HCT116 (cell line): Measurements from ENCODE around the gene COL4A1. TPM values are rescaled to one million over a fixed set of nuclear protein-coding genes. Genes with fewer than 3 reads are reported as not detected.

ENCODE experiments used
- ATAC-seq: fragments of 200-7000 bp; cut with Tn5 transposase; 2 replicates; pipeline ENCODE4 v1.9.1; 2020; ENCODE audit warnings: mild to moderate bottlenecking, moderate library complexity
- BruUV-seq: library from RNA; stranded (reverse); fragments of 400-500 nt; replicated peaks from 2 replicates; lab custom pipeline; 2021; lab: Mats Ljungman, UMichigan
- CTCF ChIA-PET: fragments of 300-600 bp; sonication (Branson Sonifier 250); formaldehyde crosslinking; loops from one replicate; lab custom pipeline; 2021; ENCODE audit warnings: antibody characterized with exemption; lab: Charles Lee
- POLR2A ChIA-PET: fragments of 300-600, 350-600 bp; sonication (Branson Sonifier 250); formaldehyde crosslinking; loops from one replicate; lab custom pipeline; 2021; ENCODE audit warnings: antibody characterized with exemption; lab: Charles Lee
- RAD21 ChIA-PET, 2 experiments: fragments of 300-600 bp; sonication (Branson Sonifier 250); formaldehyde crosslinking; loops; one replicate each; lab custom pipeline; 2023; ENCODE audit warnings: low total read pairs in 2 of 2; ENCODE audit not compliant: uncharacterized antibody in 2 of 2, unreplicated experiment in 2 of 2, low non-redundant PET in 1 of 2; lab: Charles Lee
- DNase-seq: peaks from one replicate; pipeline ENCODE4 v3.0.0-alpha.2; 2010; ENCODE audit warnings: low read depth, low spot score
- H2AFZ ChIP-seq: fragments of 200-600 bp; shearing (Covaris generic), sonication (generic); 2 replicates; pipeline ENCODE4 v1.6.1; 2017; ENCODE audit warnings: low read depth, mixed run types, mixed read lengths, antibody characterized with exemption, low read length; ENCODE audit not compliant: poor library complexity, severe bottlenecking
- H3K27ac ChIP-seq: 2 replicates; pipeline ENCODE4 v1.5.1; 2012; ENCODE audit warnings: low read depth, low read length
- H3K27me3 ChIP-seq: fragments of 200-600 bp; sonication (generic); 2 replicates; pipeline ENCODE4 v1.6.1; 2016; ENCODE audit warnings: mixed run types, low read length, mixed read lengths; ENCODE audit not compliant: insufficient read depth
- H3K36me3 ChIP-seq, 2 experiments: fragments of 200-500 bp in 1 of 2; fragments of 200-600 bp in 1 of 2; sonication (Bioruptor generic) in 1 of 2; sonication (generic) in 1 of 2; 2 replicates each; pipeline versions ENCODE4 v1.5.1 to v1.6.1; 2014 to 2016; ENCODE audit warnings: low read length in 2 of 2, inconsistent platforms in 1 of 2, mixed read lengths in 1 of 2, mixed run types in 1 of 2; ENCODE audit not compliant: insufficient read depth in 2 of 2, control insufficient read depth in 1 of 2
- H3K4me1 ChIP-seq, 2 experiments: fragments of 200-600 bp in 1 of 2; sonication (generic) in 1 of 2; 2 replicates each; pipeline versions ENCODE4 v1.5.1 to v1.6.1; 2012 to 2017; ENCODE audit warnings: low read length in 2 of 2, inconsistent platforms in 1 of 2, mild to moderate bottlenecking in 1 of 2, mixed read lengths in 1 of 2, mixed run types in 1 of 2, moderate library complexity in 1 of 2; ENCODE audit not compliant: insufficient read depth in 2 of 2, control insufficient read depth in 1 of 2
- H3K4me2 ChIP-seq: fragments of 200-600 bp; sonication (generic); 2 replicates; pipeline ENCODE4 v1.6.1; 2017; ENCODE audit warnings: mixed run types, low read length, mixed read lengths
- H3K4me3 ChIP-seq, 2 experiments: fragments of 200-600 bp in 1 of 2; sonication (generic) in 1 of 2; replicated peaks in 1 of 2; 2 replicates each; pipeline ENCODE4 v1.5.1; 2011 to 2016; ENCODE audit warnings: low read length in 2 of 2, control low read depth in 1 of 2, low read depth in 1 of 2, mild to moderate bottlenecking in 1 of 2, mixed read lengths in 1 of 2, mixed run types in 1 of 2
- H3K79me2 ChIP-seq: fragments of 200-600 bp; sonication (generic); 2 replicates; pipeline ENCODE4 v1.6.1; 2017; ENCODE audit warnings: mild to moderate bottlenecking, mixed run types, low read length, moderate library complexity, mixed read lengths; ENCODE audit not compliant: insufficient read depth
- H3K9ac ChIP-seq: fragments of 200-600 bp; sonication (generic); 2 replicates; pipeline ENCODE4 v1.6.1; 2016; ENCODE audit warnings: low read length, mixed read lengths
- H3K9me2 ChIP-seq: fragments of 200-600 bp; sonication (generic), shearing (Covaris generic); 2 replicates; pipeline ENCODE4 v1.6.1; 2017; ENCODE audit warnings: mixed run types, mild to moderate bottlenecking, moderate library complexity; ENCODE audit not compliant: insufficient read depth
- H3K9me3 ChIP-seq, 2 experiments: fragments of 200-500 bp in 1 of 2; fragments of 200-600 bp in 1 of 2; sonication (Bioruptor generic) in 1 of 2; sonication (generic) in 1 of 2; 2 replicates each; pipeline ENCODE4 v1.6.1; 2014 to 2017; ENCODE audit warnings: low read length in 2 of 2, mixed read lengths in 2 of 2, inconsistent platforms in 1 of 2, low read depth in 1 of 2, mild to moderate bottlenecking in 1 of 2, mixed run types in 1 of 2, moderate library complexity in 1 of 2; ENCODE audit not compliant: control insufficient read depth in 1 of 2, insufficient read depth in 1 of 2
- H4K20me1 ChIP-seq: fragments of 200-600 bp; sonication (generic), shearing (Covaris generic); 2 replicates; pipeline ENCODE4 v1.6.1; 2017; ENCODE audit warnings: mixed run types, mild to moderate bottlenecking, moderate library complexity; ENCODE audit not compliant: insufficient read depth
- CBX3 ChIP-seq: IDR thresholded peaks from 2 replicates; pipeline ENCODE4 v1.6.1; 2012; ENCODE audit warnings: low read depth
- CEBPB ChIP-seq: IDR thresholded peaks from 2 replicates; pipeline ENCODE4 v1.6.1; 2012; ENCODE audit warnings: low read depth
- CTCF ChIP-seq, 3 experiments: fragments of 200-600 bp in 1 of 3; sonication (generic) in 1 of 3; IDR thresholded peaks in 2 of 3; conservative IDR thresholded peaks in 1 of 3; 2 replicates each; pipeline ENCODE4 v1.5.1; 2012 to 2017; ENCODE audit warnings: low read depth in 2 of 3, low read length in 2 of 3, antibody characterized with exemption in 1 of 3, borderline replicate concordance in 1 of 3, control low read depth in 1 of 3, mild to moderate bottlenecking in 1 of 3, mixed read lengths in 1 of 3, mixed run types in 1 of 3, moderate library complexity in 1 of 3; ENCODE audit not compliant: insufficient read depth in 1 of 3
- ELF1 ChIP-seq: IDR thresholded peaks from 2 replicates; pipeline ENCODE4 v1.6.1; 2012; ENCODE audit warnings: low read depth, borderline replicate concordance
- JUND ChIP-seq: IDR thresholded peaks from 2 replicates; pipeline ENCODE4 v1.6.1; 2012
- SIN3A ChIP-seq: IDR thresholded peaks from 2 replicates; pipeline ENCODE4 v1.6.1; 2012; ENCODE audit warnings: low read depth
- SP1 ChIP-seq: IDR thresholded peaks from 2 replicates; pipeline ENCODE4 v1.6.1; 2012; ENCODE audit warnings: low read depth
- SRF ChIP-seq: IDR thresholded peaks from 2 replicates; pipeline ENCODE4 v1.6.1; 2012; ENCODE audit warnings: low read depth
- ZBTB33 ChIP-seq: IDR thresholded peaks from 2 replicates; pipeline ENCODE4 v1.6.1; 2011; ENCODE audit warnings: mild to moderate bottlenecking, low read length, moderate library complexity; ENCODE audit not compliant: insufficient replicate concordance; ENCODE audit errors: extremely low read depth
- ZNF274 ChIP-seq: fragments of 200-500 bp; sonication (Bioruptor generic); IDR thresholded peaks from 2 replicates; pipeline ENCODE4 v1.6.1; 2014; ENCODE audit warnings: mild to moderate bottlenecking, low read depth, low read length, inconsistent platforms
- intact Hi-C: fragments of 100-400 bp; cut with micrococcal nuclease; formaldehyde crosslinking; loops from 2 replicates; pipeline ENCODE4 v1.10.0; 2022
- total RNA-seq: library from RNA; stranded (reverse); gene quantifications from one replicate; pipeline ENCODE4 v1.2.1, GENCODE V29; 2021; ENCODE audit not compliant: unreplicated experiment
- TF ChIP-seq, protein P1 (sequence below): IDR thresholded peaks from 2 replicates; pipeline ENCODE4 v1.6.1; 2012

COL4A1 gene
- total RNA-seq, 1 experiment from 2014 or later: 0.57 TPM

GRCh38 chr13:110199046-110199831, 107.7 kb downstream of the COL4A1 start:
- TF ChIP-seq SP1 (no peak), CTCF (IDR thresholded peaks at IDR 0.05 in 2 of 3, conservative IDR thresholded peaks at IDR 0.05 in 1 of 3; ENCODE audit: borderline replicate concordance in 1 of 3, insufficient read depth in 1 of 3, low read depth in 2 of 3, low read length in 2 of 3) (no peak), ZBTB33 (no peak), SIN3A (no peak), CBX3 (no peak), JUND (no peak), ELF1 (no peak), CEBPB (no peak), SRF (no peak), ZNF274 (no peak)
- TF ChIP-seq, protein P1, sequence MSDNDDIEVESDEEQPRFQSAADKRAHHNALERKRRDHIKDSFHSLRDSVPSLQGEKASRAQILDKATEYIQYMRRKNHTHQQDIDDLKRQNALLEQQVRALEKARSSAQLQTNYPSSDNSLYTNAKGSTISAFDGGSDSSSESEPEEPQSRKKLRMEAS: no peak
- ChIA-PET CTCF (no interaction called here), POLR2A (no interaction called here), RAD21 (no interaction called here)
- DNase-seq (no peak), ATAC-seq (no peak)
- intact Hi-C loops: no loop called here
- Histone ChIP-seq H3K4me1 (no peaks in the 10 kb centered on the region), H3K79me2 (no peaks in the 10 kb centered on the region), H3K9me2 (no peaks in the 10 kb centered on the region), H3K4me3 (no peak overlapping the region), H3K27me3 (peaks cover 6% of the 10 kb centered on the region; the same call in 1 of the 2 replicates), H3K27ac (no peak overlapping the region), H2AFZ (no peak overlapping the region), H3K4me2 (no peak overlapping the region), H4K20me1 (no peaks in the 10 kb centered on the region), H3K9ac (no peak overlapping the region), H3K36me3 (no peaks in the 10 kb centered on the region), H3K9me3 (no peaks in the 10 kb centered on the region)
- BruUV-seq: no TSS peak
